NCI-H2171 treated with DMSO at 0.1 percent for 48 hours (cell line): ENCODE measurements around the gene LACRT.
"Not testable (repeated sequence)": the region's sequence is repeated elsewhere in the genome, so short reads cannot be mapped to it uniquely, and the experiment has no call there.

Source experiments
- DNase-seq: peaks from one replicate; lab custom pipeline; 2025; lab: John Stamatoyannopoulos, UW

The LACRT gene

GRCh38 chr12:54639112-54639511, 4.4 kb upstream of the LACRT start:
- not testable (repeated sequence) for DNase-seq

DNA sequence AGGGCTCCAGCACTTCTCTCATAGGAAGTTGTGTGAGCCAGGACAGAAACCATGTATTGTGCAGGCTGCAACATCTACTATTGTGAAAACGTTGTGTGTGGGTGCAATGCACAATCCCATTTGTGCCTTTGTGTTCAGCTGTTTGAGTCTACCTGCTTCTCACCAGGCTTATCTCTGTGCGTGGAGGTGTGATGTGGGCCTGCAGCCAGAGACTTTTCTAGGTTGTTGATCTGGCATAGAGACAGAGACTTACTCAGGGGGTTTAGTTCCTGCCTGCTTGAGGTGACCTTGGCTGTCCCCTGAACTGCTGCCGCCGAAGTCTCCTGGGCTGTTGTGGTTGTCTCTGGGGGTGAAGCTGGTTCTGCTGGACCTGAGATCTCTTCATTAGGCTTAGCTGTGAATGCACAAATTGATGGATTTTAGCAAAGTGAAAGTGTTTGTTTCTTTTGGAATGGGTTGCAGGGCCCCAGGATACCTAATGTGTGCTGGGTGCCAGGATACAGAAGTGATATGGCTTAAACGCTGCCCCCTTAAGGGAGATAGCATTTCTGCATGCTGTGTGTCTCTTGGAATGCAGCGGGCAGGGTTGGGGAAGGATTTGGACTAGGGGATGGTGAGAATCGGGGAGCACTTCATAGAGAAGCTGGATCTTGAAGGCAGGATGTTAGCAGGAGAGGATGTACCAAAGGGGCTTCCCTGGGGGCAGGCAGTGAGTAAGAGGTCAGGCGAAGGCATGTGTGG, 2.5 kb downstream of the LACRT start:
- no peak for DNase-seq

GRCh38 chr12:54631551-54631950, 3.1 kb downstream of the LACRT start:
- no peak for DNase-seq

DNA sequence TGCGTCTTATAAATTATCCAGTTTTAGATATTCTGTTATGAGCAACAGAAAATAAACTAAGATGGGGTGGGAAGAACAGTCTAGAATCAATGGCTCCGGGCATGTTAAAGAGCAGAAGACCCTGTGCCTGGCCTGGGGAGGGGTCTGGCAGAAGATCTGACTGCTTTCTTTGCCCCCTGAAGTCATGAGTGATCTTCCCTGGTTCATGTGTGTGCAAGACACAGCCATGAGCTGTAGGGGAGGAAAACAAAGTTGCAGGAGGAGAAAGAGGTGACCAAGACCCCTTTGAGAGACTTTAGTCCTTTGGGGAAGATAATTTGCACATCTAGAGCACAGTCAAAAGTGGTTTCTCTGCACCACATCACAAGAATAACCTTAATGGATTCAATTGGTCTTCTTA, 4.8 kb downstream of the LACRT start:
- DNase-seq, result no peak

GRCh38 chr12:54628186-54628846, 6.4 kb downstream of the LACRT start:
- DNase-seq, result no peak

DNA sequence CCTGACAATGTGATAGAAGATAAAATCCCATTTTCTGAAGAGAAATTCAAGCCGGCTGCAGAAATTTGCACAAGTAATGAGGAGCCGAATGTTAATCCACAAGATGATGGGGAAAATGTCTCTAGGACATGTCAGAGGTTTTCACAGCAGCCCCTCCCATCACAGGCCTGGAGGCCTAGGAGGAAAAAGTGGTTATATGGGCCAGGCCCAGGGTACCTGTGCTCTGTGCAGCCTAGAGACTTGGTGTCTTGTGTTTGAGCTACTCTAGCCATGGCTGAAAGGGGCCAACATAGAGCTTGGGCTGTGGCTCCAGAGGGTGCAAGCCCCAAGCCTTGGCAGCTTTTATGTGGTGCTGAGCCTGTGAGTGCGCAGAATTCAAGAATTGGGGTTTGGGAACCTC, 7.4 kb downstream of the LACRT start:
- DNase-seq, result no peak

GRCh38 chr12:54625598-54625997, 9.1 kb downstream of the LACRT start:
- DNase-seq, result no peak

DNA sequence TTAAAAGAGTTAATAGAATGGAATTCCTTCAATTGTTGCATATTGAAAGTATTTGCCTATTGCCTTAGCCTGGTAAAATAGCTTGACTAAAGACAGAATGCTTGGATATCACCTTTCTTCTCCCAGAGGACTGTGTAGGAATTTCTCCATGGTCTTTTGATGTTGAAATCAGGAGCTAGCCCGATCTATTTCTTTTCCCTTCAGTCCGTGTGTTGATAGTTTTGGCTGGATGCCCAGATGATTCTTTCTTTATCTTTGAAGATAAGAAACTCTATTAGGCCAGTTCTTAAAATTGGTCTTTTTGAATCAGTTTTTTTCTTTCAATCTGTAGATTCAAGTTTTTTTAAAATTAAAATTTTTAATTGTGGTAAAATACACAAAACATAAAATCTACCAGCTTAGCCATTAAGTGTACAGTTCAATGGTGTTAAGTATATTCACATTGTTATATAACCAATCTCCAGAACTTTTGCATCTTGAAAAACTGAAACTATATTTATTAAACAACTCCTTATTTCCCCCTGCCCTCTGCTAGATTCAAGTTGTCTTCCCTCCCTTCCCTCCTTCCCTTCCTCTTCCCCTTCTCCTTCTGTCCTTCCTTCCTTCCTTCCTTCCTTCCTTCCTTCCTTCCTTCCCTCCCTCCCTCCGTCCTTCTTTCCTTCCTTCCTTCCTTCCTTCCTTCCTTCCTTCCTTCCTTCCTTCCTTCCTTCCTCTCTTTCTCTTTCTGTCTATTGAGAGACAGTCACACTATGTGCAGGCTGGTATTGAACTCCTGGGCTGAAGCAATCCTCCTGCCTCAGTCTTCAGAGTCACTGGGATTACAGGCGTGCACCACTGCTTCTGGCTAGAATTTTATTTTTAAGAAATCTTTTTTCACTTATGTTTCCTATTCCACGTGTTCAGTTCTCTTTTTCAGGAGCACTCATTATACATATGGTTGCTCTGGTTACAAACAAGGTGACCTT, 10.1 kb downstream of the LACRT start:
- DNase-seq, result no peak

- DNase-seq, result no peak
Observed at GRCh38 chr12:54622463-54623183, 12.1 kb downstream of the LACRT start.

DNA sequence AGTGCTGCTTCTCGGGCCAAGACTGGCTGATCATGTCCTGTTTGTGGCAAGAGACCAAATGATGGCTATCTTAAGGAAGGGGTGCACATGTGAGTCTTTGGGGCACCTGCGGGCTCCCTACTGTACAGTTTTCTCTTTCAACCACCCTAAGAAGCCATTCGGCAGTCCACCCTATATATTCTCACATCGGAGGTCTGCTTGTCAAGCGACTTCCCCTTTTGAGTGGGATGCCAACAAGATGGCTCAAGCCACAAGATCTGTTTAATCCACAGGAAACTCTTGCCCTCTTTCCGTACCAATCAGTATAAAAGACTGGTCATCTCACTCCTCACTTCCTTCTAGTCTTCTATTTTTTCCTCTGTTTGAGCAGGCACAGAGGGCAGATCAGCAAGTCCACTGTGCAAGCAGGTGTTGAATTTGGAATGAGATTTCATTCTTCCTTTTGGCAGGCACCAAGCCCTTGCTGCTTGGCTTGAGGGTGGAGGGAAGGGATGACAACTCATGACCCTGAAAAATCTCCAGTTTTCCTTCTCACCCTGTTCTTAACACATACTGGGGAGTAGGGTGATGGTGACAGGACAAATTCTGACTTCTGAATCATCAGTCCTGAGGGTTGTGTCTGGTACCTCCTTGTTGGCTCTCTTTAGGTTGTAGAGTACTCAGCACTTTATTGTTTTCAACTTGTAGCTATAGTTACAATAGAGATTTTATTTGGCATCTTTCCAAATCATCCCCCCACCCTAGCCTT, 17.6 kb downstream of the LACRT start:
- DNase-seq, result no peak

DNA sequence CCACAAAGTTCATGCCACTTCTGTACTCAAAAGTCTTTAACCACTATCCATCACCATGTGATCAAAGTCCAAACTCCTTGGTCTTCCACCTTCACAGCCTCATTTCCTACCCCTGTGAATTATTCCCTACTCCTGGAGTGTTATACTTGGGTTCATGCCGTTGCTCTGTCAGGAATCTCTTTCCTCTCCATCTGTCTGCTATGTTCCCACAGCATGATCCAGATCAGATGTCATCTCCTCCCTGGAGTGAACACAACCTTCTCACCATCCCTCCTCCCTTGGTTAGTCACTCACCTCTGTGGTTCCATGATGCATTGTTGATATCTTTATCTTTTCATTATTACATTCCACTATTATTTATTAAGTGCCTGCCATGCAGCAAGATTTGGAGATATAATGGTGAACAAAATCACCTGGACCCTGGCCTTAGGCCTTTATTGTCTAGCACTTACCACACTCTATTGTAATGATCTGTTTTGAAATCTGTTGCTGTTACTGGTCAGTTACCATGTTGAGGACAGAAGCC, 22.4 kb downstream of the LACRT start:
- DNase-seq, result no peak

DNA sequence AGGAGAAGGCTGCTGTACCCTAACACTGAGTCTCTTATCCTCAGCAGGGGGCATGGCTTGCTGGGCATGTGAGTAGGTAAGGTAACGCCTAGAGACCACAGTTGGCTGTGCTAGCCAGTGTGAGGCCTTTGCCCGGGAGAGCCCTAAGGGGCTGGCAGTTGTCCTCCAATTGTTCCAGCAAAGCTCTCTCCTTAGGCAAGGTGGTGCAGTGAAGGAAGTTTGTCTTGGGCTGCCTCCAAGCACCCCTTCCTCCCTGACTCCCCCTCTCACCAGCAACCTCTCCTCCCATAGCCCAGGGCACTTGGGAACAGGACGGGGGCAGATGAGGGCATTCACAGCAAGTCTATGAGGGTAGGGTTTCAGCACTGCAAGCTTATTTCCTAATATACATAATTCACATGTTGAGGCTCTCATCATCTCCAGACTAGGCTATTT, 23.0 kb downstream of the LACRT start:
- no peak for DNase-seq

- no peak for DNase-seq
Observed at GRCh38 chr12:54608769-54609168, 25.9 kb downstream of the LACRT start.

- DNase-seq, result no peak
Observed at GRCh38 chr12:54608156-54608555, 26.5 kb downstream of the LACRT start.

DNA sequence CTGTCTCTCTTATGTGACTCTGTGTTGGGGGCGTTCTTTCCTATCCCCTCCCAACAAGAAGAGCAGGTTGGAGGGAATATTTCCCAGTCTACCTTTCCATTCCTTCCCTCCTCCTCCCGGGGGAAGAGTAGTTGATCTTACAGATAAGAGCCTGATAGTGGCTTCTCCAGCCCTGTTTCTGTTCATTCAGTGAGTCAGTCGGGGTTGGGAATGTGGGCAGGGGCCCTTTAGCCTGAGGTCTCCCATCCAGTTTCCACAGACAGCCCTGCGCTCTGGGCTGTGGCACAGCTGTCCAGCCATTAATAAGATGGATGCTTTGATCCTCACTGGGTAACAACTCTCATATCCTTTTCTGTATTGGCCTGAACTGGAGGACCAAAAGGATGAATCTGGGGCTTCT, 28.1 kb downstream of the LACRT start:
- DNase-seq, result no peak

DNA sequence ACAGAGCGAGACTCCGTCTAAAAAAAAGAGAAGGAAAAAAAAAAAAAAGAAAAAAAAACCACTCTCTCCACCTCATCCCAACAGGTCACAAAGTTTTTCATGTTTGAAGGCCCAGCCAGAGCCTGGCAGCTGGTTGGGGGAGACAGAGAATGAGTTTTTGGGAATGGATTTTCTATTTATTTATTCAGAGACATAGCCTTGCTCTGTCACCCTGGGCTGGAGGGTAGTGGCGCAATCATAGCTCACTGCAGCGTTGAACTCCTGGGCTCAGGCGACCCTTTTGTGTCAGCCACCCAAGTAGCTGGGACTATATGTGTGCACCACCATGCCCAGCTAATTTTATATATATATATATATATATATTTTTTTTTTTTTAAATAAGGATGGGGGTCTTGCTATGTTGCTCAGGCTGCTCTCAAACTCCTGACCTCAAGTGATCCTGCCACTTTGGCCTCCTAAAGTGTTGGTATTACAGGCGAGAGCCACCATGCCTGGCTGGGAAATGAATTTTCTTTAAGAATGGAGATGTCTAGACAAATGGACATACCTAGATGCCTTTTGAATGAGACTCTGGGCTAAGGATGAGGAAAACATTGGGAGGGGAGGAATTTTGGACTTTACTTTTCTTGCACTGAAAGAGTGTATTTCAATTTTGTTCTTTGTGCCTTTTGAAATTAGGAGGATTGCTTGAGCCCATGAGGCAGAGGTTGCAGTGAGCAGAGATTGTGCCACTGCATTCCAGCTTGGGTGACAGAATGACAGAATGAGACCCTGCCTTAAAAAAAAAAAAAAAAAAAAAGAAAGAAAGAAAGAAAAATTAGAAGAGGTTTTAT, 29.3 kb downstream of the LACRT start:
- DNase-seq, result no peak

- DNase-seq, result no peak
Observed at GRCh38 chr12:54604436-54604835, 30.3 kb downstream of the LACRT start.

DNA sequence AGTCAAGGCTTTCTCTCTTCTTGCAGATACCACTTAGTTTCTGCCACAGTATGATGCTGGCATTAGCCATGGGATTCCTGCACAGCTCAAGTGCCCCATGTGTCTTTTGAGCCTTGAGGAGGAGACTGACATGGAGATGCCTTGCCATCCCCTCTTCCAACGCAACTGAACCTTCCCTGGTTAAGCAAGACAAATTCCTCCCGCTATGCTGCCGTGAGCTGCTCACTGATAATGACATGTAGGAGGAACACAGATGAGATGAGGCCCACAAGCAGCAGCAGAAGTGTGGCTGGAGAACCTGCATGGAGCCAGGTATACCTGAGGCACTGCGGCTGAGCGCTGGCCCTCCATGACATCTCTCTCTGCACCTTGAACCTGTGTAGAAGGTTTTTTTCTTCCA, 30.8 kb downstream of the LACRT start:
- DNase-seq, result no peak

GRCh38 chr12:54603173-54603814, 31.4 kb downstream of the LACRT start:
- peak; percentile 61 for DNase-seq

- no peak for DNase-seq
Observed at GRCh38 chr12:54602661-54603060, 32.0 kb downstream of the LACRT start.
